Muscle of back (tissue), 11 donors: ENCODE results near the gene R3HDM2. TPM values are rescaled to one million over a fixed set of nuclear protein-coding genes. Genes with fewer than 3 reads are reported as not detected.

Source experiments
- DNase-seq, 3 donors: peaks; one replicate each; pipeline versions ENCODE4 v3.0.0 to v3.0.0-alpha.2; 2013
- polyA plus RNA-seq, 10 donors: library from polyadenylated mRNA; unstranded; fragments of 120-200 nt; gene quantifications; one replicate each; pipeline ENCODE4 v1.2.1, GENCODE V29; 2013; ENCODE audit not compliant: insufficient read length in 10 of 10

The R3HDM2 gene
- polyA plus RNA-seq, 10 donors: 33.2 to 59.4 (median 49.1) TPM

DNA sequence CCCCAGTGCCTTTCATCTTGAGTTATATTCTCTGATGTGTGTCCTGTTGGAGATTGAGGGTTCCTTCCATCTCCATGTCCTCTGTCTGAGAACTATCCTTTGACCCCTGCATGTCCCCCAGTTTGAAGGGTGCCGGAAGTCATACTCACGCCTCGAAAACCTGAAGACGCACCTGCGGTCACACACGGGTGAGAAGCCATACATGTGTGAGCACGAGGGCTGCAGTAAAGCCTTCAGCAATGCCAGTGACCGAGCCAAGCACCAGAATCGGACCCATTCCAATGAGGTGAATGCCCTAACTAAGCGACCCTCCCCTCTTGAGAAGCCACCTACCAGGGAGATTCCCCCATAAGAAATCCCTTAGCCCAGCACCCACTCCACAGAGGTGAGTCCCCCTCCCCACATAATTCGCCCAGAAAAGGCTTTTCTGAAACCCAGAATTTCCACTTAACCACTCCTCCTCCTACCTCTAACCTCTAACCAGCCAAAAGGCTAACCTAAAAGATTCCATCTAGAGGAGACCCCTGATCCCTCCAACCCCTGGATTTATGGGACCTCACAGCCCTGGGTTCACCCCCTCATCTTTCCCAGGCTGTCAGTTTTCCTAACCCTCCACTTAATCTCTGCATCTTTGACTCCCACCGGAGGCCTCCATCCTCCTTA lies 36.5 kb upstream of the R3HDM2 start:
- no peak for DNase-seq

GRCh38 chr12:57465747-57466505 lies 35.1 kb upstream of the R3HDM2 start:
- no peak for DNase-seq

GRCh38 chr12:57465030-57465746 lies 34.3 kb upstream of the R3HDM2 start:
- DNase-seq: no peak

DNA sequence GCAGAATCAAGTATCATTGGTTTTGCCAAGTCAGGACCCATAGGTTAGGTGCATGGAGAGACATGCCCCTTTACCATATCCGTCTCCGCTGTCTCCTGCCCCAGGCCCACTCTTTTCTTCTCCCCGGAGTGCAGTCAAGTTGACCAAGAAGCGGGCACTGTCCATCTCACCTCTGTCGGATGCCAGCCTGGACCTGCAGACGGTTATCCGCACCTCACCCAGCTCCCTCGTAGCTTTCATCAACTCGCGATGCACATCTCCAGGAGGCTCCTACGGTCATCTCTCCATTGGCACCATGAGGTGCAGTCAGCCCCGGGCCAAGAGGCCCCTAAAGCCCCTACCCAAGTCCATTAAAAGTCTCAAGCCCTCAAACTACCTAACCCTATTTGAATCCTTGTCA lies 33.7 kb upstream of the R3HDM2 start:
- DNase-seq: no peak

- DNase-seq: no peak
These were observed 32.0 kb upstream of the R3HDM2 start for GRCh38 chr12:57462912-57463253.

DNA sequence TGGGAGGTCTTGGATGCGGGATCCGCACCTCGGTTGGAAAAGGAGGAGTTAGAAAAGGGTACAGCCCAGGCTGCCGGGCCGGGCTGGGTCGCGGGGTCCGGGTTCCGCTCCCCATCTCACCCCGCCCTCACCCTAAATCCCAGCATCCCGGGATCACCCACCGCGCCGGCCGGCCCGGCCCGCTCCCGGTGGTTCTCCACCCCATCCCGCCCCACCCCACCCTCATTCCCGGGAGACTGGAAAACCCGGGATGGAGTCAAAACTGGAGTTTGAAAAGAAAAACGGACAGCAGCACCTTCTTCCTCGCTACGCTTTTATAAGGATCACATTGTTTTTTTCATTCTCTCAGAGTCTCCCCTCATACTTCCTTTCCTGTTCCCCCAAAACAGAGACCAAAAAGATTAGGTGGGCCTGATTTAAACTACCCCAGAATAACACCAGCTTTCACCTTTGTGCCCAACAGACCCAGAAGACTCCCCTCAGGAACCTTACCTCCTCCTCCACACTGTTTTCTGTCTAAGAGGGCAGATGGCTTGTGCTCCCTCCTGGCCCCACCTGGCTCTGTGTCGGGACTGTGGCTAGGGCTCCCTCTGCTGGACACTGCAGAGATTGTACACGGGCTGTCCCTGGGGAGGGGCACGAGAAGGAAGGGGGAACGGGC lies 31.5 kb upstream of the R3HDM2 start:
- peak; percentile 89 to 92 (median 90) for DNase-seq

GRCh38 chr12:57461917-57462250 lies 31.0 kb upstream of the R3HDM2 start:
- peak in 2 of 3 donors; percentile 40 to 55 for DNase-seq

- DNase-seq: peak; percentile 71 to 86 (median 75)
These were observed 30.6 kb upstream of the R3HDM2 start for GRCh38 chr12:57461276-57461916.

GRCh38 chr12:57460841-57461275 lies 30.0 kb upstream of the R3HDM2 start:
- DNase-seq: peak in 1 of 3 donors; percentile 62

DNA sequence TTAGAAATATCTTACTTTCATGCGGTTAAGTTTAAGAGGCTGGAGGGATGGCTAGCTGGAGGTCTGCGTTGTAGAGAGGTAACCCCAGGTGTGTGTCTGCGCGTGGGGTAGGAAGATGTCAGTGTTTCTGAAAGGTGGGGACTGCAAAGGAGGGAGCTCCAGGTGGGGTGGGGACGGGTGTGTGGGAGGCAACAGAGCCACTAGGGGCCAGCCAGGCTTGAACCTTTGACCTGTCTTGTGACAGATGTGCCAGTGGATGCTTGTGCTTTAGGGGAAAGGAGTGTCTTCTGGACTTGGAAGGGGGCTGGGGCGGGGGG lies 29.6 kb upstream of the R3HDM2 start:
- peak in 1 of 3 donors; percentile 64 for DNase-seq

GRCh38 chr12:57459750-57460467 lies 29.1 kb upstream of the R3HDM2 start, which contains the start of gene GLI1:
Gene GLI1 (plus strand): TSS chr12:57459785. CDS start chr12:57463692, 3,907 bp downstream.
- peak in 1 of 3 donors; percentile 49 for DNase-seq

DNA sequence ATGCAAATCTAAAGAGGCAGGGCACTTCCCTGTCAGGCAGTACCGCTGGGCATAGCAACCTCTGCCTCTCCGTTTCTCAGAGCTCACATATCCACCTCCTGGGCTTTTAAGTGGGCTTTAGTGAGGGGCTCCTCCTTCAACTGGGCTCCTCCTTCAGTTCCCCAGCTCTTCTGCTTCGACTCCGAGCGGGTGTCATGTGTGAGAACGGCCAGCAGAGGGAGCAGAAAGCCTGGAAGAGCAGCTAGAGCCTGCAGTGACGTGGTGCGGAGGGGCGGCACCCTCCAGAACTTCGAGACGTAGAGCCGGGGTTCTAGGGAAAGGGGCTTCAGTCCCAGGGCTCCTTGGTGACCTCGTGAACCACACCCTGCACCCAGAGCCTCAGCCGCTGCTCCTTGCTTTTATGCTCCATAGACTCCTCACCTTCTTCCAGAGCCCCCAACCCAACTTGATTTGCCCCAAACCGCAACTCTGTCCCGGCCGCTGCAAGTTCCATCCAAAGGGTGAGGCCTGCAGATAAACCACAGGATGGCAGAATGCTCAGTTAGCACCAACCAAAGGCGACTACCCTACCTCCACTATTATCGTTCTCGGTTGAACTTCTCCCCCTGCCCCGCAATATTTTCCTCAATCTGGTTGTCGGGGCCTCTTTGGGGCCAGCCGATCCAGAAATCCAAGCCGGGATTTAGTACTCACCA lies 28.4 kb upstream of the R3HDM2 start:
- peak; percentile 96 to 99 (median 97) for DNase-seq

DNA sequence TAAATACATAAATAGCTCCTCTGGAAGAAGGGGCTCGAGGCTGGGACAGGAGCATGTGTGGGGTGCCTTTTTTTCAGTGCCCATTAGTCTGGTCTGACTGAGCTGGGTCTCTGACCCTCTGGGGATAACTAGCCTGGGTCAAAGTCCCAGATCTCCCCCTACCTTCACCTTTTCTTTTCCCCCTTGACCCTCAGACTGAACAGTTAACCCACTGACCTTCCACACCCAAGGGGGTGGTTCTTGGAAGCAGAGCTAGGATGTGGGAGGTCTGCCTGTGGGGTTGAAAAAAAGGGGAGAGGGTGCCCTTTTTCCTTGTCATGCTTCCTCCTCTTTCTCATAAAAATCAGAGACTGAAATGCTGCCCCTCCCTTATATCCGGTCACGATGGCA lies 27.8 kb upstream of the R3HDM2 start:
- DNase-seq: no peak

DNA sequence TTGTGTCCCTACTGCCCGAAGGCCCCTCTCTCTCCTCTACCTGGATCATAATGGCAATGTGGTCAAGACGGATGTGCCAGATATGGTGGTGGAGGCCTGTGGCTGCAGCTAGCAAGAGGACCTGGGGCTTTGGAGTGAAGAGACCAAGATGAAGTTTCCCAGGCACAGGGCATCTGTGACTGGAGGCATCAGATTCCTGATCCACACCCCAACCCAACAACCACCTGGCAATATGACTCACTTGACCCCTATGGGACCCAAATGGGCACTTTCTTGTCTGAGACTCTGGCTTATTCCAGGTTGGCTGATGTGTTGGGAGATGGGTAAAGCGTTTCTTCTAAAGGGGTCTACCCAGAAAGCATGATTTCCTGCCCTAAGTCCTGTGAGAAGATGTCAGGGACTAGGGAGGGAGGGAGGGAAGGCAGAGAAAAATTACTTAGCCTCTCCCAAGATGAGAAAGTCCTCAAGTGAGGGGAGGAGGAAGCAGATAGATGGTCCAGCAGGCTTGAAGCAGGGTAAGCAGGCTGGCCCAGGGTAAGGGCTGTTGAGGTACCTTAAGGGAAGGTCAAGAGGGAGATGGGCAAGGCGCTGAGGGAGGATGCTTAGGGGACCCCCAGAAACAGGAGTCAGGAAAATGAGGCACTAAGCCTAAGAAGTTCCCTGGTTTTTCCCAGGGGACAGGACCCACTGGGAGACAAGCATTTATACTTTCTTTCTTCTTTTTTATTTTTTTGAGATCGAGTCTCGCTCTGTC lies 26.1 kb upstream of the R3HDM2 start:
- no peak for DNase-seq

DNA sequence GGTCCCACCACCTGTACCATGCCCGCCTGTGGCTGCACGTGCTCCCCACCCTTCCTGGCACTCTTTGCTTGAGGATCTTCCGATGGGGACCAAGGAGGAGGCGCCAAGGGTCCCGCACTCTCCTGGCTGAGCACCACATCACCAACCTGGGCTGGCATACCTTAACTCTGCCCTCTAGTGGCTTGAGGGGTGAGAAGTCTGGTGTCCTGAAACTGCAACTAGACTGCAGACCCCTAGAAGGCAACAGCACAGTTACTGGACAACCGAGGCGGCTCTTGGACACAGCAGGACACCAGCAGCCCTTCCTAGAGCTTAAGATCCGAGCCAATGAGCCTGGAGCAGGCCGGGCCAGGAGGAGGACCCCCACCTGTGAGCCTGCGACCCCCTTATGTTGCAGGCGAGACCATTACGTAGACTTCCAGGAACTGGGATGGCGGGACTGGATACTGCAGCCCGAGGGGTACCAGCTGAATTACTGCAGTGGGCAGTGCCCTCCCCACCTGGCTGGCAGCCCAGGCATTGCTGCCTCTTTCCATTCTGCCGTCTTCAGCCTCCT lies 25.4 kb upstream of the R3HDM2 start:
- no peak for DNase-seq

GRCh38 chr12:57455374-57456144 lies 24.7 kb upstream of the R3HDM2 start:
- no peak for DNase-seq

- DNase-seq: peak in 2 of 3 donors; percentile 60 to 88
These were observed 23.9 kb upstream of the R3HDM2 start, which contains the start of gene INHBE for GRCh38 chr12:57454566-57455373. Gene INHBE (plus strand): TSS chr12:57455307. CDS start chr12:57455537, 230 bp downstream.

DNA sequence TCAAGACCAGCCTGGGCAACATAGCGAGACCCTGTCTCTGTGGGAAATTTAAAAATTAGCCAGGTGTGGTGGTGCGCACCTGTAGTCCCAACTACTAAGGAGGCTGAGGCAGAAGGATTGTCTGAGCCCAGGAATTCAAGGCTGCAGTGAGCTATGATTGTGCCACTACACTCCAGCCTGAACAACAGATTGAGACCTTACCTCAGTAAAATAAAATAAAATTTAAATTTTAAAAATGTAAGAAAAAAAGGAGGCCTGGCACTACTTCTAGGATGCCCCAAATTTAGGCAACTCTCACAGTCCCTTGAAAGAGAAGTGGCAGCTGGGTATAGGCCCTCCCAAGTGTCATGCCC lies 23.3 kb upstream of the R3HDM2 start:
- DNase-seq: no peak
